Measurements from ENCODE around the gene STIP1.

The STIP1 gene

GRCh38 chr11:64203421-64204079 lies 17.6 kb downstream of the STIP1 start:
- no peak for DNase-seq

GRCh38 chr11:64204080-64204440 lies 18.1 kb downstream of the STIP1 start:
- DNase-seq, result no peak

- peak; percentile 38 for DNase-seq
Observed at GRCh38 chr11:64204464-64204989, 18.6 kb downstream of the STIP1 start.

- DNase-seq, result no peak
Observed at GRCh38 chr11:64206457-64207255, 20.7 kb downstream of the STIP1 start, which contains the start of gene FERMT3. FERMT3 (plus strand) TSS chr11:64206721; CDS start chr11:64207365, 644 bp downstream.

- DNase-seq, result no peak
Observed at GRCh38 chr11:64207256-64208085, 21.5 kb downstream of the STIP1 start.

- no peak for DNase-seq
Observed at GRCh38 chr11:64208086-64208795, 22.3 kb downstream of the STIP1 start.

GRCh38 chr11:64208796-64209562 lies 23.0 kb downstream of the STIP1 start:
- no peak for DNase-seq

GRCh38 chr11:64209563-64209843 lies 23.5 kb downstream of the STIP1 start:
- DNase-seq, result no peak

GRCh38 chr11:64210301-64211020 lies 24.5 kb downstream of the STIP1 start:
- DNase-seq, result no peak

- no peak for DNase-seq
Observed at GRCh38 chr11:64211181-64211872, 25.4 kb downstream of the STIP1 start.

- no peak for DNase-seq
Observed at GRCh38 chr11:64216879-64217278, 30.9 kb downstream of the STIP1 start.

- no peak for DNase-seq
Observed at GRCh38 chr11:64218628-64219353, 32.8 kb downstream of the STIP1 start.

GRCh38 chr11:64219354-64219684 lies 33.3 kb downstream of the STIP1 start:
- DNase-seq, result no peak

GRCh38 chr11:64219755-64220154 lies 33.8 kb downstream of the STIP1 start:
- no peak for DNase-seq

- no peak for DNase-seq
Observed at GRCh38 chr11:64220271-64220670, 34.3 kb downstream of the STIP1 start.

- DNase-seq, result no peak
Observed at GRCh38 chr11:64220798-64221197, 34.8 kb downstream of the STIP1 start.

GRCh38 chr11:64222651-64223000 lies 36.7 kb downstream of the STIP1 start:
- no peak for DNase-seq

GRCh38 chr11:64223001-64223651 lies 37.2 kb downstream of the STIP1 start:
- DNase-seq, result no peak

GRCh38 chr11:64224151-64224890 lies 38.4 kb downstream of the STIP1 start:
- DNase-seq, result no peak
